DND-41 (cell line): Measurements from ENCODE around the gene OPCML.

Experiments
- ATAC-seq: fragments of 200-7000 bp; cut with Tn5 transposase; 3 replicates; pipeline ENCODE4 v1.9.1; 2021; ENCODE audit warnings: low read depth; ENCODE audit not compliant: insufficient read depth
- DNase-seq: peaks from one replicate; pipeline ENCODE4 v3.0.0-alpha.2; 2020
- H2AFZ ChIP-seq: 2 replicates; pipeline ENCODE4 v1.6.0; 2012; ENCODE audit warnings: low read depth, low read length
- H3K27ac ChIP-seq: 2 replicates; pipeline ENCODE4 v1.5.1; 2012; ENCODE audit warnings: low read length, inconsistent platforms
- H3K27me3 ChIP-seq: fragments of 200-600 bp; sonication (generic); 2 replicates; pipeline ENCODE4 v1.6.0; 2012; ENCODE audit warnings: low read length, mild to moderate bottlenecking, inconsistent platforms; ENCODE audit not compliant: insufficient read depth, poor library complexity
- H3K36me3 ChIP-seq: 2 replicates; pipeline ENCODE4 v1.5.1; 2012; ENCODE audit warnings: low read length, inconsistent platforms; ENCODE audit not compliant: insufficient read depth
- H3K4me1 ChIP-seq: 2 replicates; pipeline ENCODE4 v1.5.1; 2012; ENCODE audit warnings: mild to moderate bottlenecking, low read length; ENCODE audit not compliant: insufficient read depth
- H3K4me2 ChIP-seq: 2 replicates; pipeline ENCODE4 v1.6.0; 2012; ENCODE audit warnings: mild to moderate bottlenecking, moderate library complexity, low read length, inconsistent platforms; ENCODE audit not compliant: insufficient read depth
- H3K4me3 ChIP-seq, 2 experiments: fragments of 200-600 bp in 1 of 2; shearing (Covaris generic) in 1 of 2; 2 replicates each; pipeline ENCODE4 v1.5.1; 2012 to 2016; ENCODE audit warnings: inconsistent platforms in 2 of 2, low read length in 2 of 2, mild to moderate bottlenecking in 2 of 2, low read depth in 1 of 2, moderate library complexity in 1 of 2
- H3K79me2 ChIP-seq: 2 replicates; pipeline ENCODE4 v1.6.0; 2012; ENCODE audit warnings: low read length, inconsistent platforms; ENCODE audit not compliant: insufficient read depth
- H3K9ac ChIP-seq: 2 replicates; pipeline ENCODE4 v1.6.0; 2012; ENCODE audit warnings: low read depth, mild to moderate bottlenecking, inconsistent platforms, low read length, moderate library complexity
- H3K9me3 ChIP-seq: 2 replicates; pipeline ENCODE4 v1.5.1; 2012; ENCODE audit warnings: low read length, moderate library complexity, mild to moderate bottlenecking, inconsistent platforms; ENCODE audit not compliant: insufficient read depth, severe bottlenecking
- H4K20me1 ChIP-seq: 2 replicates; pipeline ENCODE4 v1.6.0; 2012; ENCODE audit warnings: low read length; ENCODE audit not compliant: insufficient read depth
- EZH2 ChIP-seq: IDR thresholded peaks from 3 replicates; pipeline ENCODE4 v1.6.1; 2012; ENCODE audit warnings: borderline replicate concordance, low read depth, mild to moderate bottlenecking, moderate library complexity, low read length, inconsistent platforms; ENCODE audit not compliant: severe bottlenecking
- TF ChIP-seq, protein P1 (sequence below): IDR thresholded peaks from 2 replicates; pipeline ENCODE4 v1.5.1; 2012; ENCODE audit warnings: borderline replicate concordance, low read length, moderate library complexity, mild to moderate bottlenecking; ENCODE audit not compliant: poor library complexity, severe bottlenecking; ENCODE audit errors: extremely low read depth

Gene OPCML

DNA sequence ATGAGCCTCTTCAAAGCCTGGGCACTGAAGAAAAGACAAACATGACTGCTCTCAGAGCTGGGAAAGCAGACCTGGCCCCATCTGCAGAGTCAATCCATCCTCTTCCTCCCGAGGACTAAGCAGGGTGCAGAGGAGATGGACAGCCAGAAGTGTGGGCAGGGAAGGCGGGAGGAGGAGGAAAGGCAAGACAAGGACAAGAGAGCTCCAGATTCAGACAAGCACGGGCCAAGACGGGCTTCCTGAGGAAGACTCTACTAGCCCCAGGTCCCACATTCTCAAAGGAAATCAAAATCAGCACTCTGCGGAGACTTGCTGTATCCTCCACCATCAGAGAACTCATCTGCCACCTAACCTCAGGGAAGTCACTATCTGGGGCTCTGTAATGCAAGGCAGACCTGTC is 28.5 kb downstream of the OPCML start:
- ATAC-seq: no peak
- H3K4me1 ChIP-seq: no peaks in the 10 kb centered on the region

GRCh38 chr11:133503236-133503635 is 29.1 kb downstream of the OPCML start:
- no peak overlapping the region for H3K4me2 ChIP-seq
- no peaks in the 10 kb centered on the region for H3K4me1 ChIP-seq
- H3K9me3 ChIP-seq: no peaks in the 10 kb centered on the region
- TF ChIP-seq, protein P1, sequence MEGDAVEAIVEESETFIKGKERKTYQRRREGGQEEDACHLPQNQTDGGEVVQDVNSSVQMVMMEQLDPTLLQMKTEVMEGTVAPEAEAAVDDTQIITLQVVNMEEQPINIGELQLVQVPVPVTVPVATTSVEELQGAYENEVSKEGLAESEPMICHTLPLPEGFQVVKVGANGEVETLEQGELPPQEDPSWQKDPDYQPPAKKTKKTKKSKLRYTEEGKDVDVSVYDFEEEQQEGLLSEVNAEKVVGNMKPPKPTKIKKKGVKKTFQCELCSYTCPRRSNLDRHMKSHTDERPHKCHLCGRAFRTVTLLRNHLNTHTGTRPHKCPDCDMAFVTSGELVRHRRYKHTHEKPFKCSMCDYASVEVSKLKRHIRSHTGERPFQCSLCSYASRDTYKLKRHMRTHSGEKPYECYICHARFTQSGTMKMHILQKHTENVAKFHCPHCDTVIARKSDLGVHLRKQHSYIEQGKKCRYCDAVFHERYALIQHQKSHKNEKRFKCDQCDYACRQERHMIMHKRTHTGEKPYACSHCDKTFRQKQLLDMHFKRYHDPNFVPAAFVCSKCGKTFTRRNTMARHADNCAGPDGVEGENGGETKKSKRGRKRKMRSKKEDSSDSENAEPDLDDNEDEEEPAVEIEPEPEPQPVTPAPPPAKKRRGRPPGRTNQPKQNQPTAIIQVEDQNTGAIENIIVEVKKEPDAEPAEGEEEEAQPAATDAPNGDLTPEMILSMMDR: no peak
- TF ChIP-seq EZH2: no peak
- no peak overlapping the region for H3K9ac ChIP-seq
- H3K27ac ChIP-seq: no peak overlapping the region
- no peaks in the 10 kb centered on the region for H3K79me2 ChIP-seq
- peaks cover 22% of the 10 kb centered on the region for H3K27me3 ChIP-seq
- H3K36me3 ChIP-seq: no peaks in the 10 kb centered on the region
- no peaks in the 10 kb centered on the region; the same call in none of the 2 replicates for H4K20me1 ChIP-seq
- ATAC-seq: no peak
- no peak overlapping the region for H3K4me3 ChIP-seq
- DNase-seq: no peak
- H2AFZ ChIP-seq: no peak overlapping the region

More for the DNA sequence above, 28.5 kb downstream of the OPCML start:
- Histone ChIP-seq H3K9me3 (no peaks in the 10 kb centered on the region), H3K4me2 (no peak overlapping the region), H3K36me3 (no peaks in the 10 kb centered on the region), H3K27me3 (peaks cover 22% of the 10 kb centered on the region), H4K20me1 (no peaks in the 10 kb centered on the region; the same call in none of the 2 replicates), H2AFZ (no peak overlapping the region), H3K79me2 (no peaks in the 10 kb centered on the region), H3K4me3 (no peak overlapping the region), H3K27ac (no peak overlapping the region), H3K9ac (no peak overlapping the region)
- TF ChIP-seq, protein P1: no peak
- no peak for TF ChIP-seq EZH2
- no peak for DNase-seq

- Histone ChIP-seq H3K27me3 (peaks cover 26% of the 10 kb centered on the region), H2AFZ (no peak overlapping the region), H3K79me2 (no peaks in the 10 kb centered on the region), H3K4me2 (no peak overlapping the region), H3K4me1 (no peaks in the 10 kb centered on the region), H3K27ac (no peak overlapping the region), H3K9ac (no peak overlapping the region), H3K4me3 (no peak overlapping the region), H3K36me3 (no peaks in the 10 kb centered on the region), H4K20me1 (no peaks in the 10 kb centered on the region; the same call in 1 of the 2 replicates), H3K9me3 (no peaks in the 10 kb centered on the region)
- TF ChIP-seq, protein P1: no peak
- TF ChIP-seq EZH2: no peak
- DNase-seq (no peak), ATAC-seq (no peak)
Measured at GRCh38 chr11:133501643-133502539, 30.4 kb downstream of the OPCML start.
